OCI-LY1 (cell line): Measurements from ENCODE around the gene AANAT.
A peak's percentile ranks its signal among the peaks of the same experiment; 100 is the strongest.

Source experiments
- H2AFZ ChIP-seq: fragments of 200-600 bp; sonication (generic), shearing (Covaris generic); 2 replicates; pipeline ENCODE4 v1.6.0; 2014; ENCODE audit warnings: antibody characterized with exemption, mild to moderate bottlenecking, low read length
- H3F3A ChIP-seq: fragments of 200-600 bp; sonication (generic), shearing (Covaris generic); 2 replicates; pipeline ENCODE4 v1.6.0; 2014; ENCODE audit warnings: mild to moderate bottlenecking, antibody characterized with exemption, low read length, moderate library complexity; ENCODE audit not compliant: insufficient read depth
- H3K27ac ChIP-seq: fragments of 200-600 bp; sonication (generic); 2 replicates; pipeline ENCODE4 v1.5.1; 2014; ENCODE audit warnings: low read length, mixed run types, mild to moderate bottlenecking, low read depth; ENCODE audit not compliant: poor library complexity, severe bottlenecking
- H3K27me3 ChIP-seq: fragments of 200-600 bp; sonication (generic); 2 replicates; pipeline ENCODE4 v1.6.0; 2014; ENCODE audit warnings: antibody characterized with exemption, mild to moderate bottlenecking, low read length, moderate library complexity; ENCODE audit not compliant: insufficient read depth
- H3K36me3 ChIP-seq: fragments of 200-600 bp; sonication (generic); 2 replicates; pipeline ENCODE4 v1.6.1; 2014; ENCODE audit warnings: mild to moderate bottlenecking, antibody characterized with exemption, low read length, moderate library complexity, mixed read lengths; ENCODE audit not compliant: insufficient read depth
- H3K4me1 ChIP-seq: fragments of 200-600 bp; sonication (generic); 2 replicates; pipeline ENCODE4 v1.5.1; 2014; ENCODE audit warnings: mild to moderate bottlenecking, low read length, moderate library complexity; ENCODE audit not compliant: insufficient read depth, severe bottlenecking
- H3K4me2 ChIP-seq: fragments of 200-600 bp; sonication (generic), shearing (Covaris generic); 2 replicates; pipeline ENCODE4 v1.6.1; 2014; ENCODE audit warnings: low read length
- H3K4me3 ChIP-seq: fragments of 200-600 bp; sonication (generic); 2 replicates; pipeline ENCODE4 v1.5.1; 2014; ENCODE audit warnings: low read length, low read depth, mild to moderate bottlenecking, mixed read lengths; ENCODE audit not compliant: poor library complexity, severe bottlenecking
- H3K79me2 ChIP-seq: fragments of 200-600 bp; shearing (Covaris generic); 2 replicates; pipeline ENCODE4 v1.6.1; 2016; ENCODE audit warnings: mixed run types, low read length, mixed read lengths; ENCODE audit not compliant: insufficient read depth
- H3K9ac ChIP-seq: fragments of 200-600 bp; sonication (generic), shearing (Covaris generic); 2 replicates; pipeline ENCODE4 v1.6.1; 2014; ENCODE audit warnings: mild to moderate bottlenecking, low read length, mixed read lengths
- H3K9me2 ChIP-seq: fragments of 200-600 bp; sonication (generic), shearing (Covaris generic); 2 replicates; pipeline ENCODE4 v1.6.1; 2014; ENCODE audit warnings: low read depth, mild to moderate bottlenecking, low read length, mixed read lengths
- H3K9me3 ChIP-seq: fragments of 200-600 bp; shearing (Covaris generic); 2 replicates; pipeline ENCODE4 v1.6.1; 2014; ENCODE audit warnings: low read length, mixed read lengths
- H4K20me1 ChIP-seq: fragments of 200-600 bp; sonication (generic), shearing (Covaris generic); 2 replicates; pipeline ENCODE4 v1.6.0; 2016; ENCODE audit warnings: mild to moderate bottlenecking, low read length; ENCODE audit not compliant: insufficient read depth
- EZH2 ChIP-seq: fragments of 200-600 bp; sonication (generic), shearing (Covaris generic); IDR thresholded peaks from 2 replicates; pipeline ENCODE4 v1.8.0; 2017; ENCODE audit warnings: borderline replicate concordance, mixed run types, mild to moderate bottlenecking, antibody characterized with exemption, low read length, moderate library complexity, mixed read lengths
- TF ChIP-seq, protein P1 (sequence below): fragments of 200-600 bp; sonication (generic), shearing (Covaris generic); IDR thresholded peaks from 2 replicates; pipeline ENCODE4 v1.5.1; 2017; ENCODE audit warnings: mild to moderate bottlenecking, antibody characterized with exemption, low read length, moderate library complexity, mixed read lengths

The AANAT gene

DNA sequence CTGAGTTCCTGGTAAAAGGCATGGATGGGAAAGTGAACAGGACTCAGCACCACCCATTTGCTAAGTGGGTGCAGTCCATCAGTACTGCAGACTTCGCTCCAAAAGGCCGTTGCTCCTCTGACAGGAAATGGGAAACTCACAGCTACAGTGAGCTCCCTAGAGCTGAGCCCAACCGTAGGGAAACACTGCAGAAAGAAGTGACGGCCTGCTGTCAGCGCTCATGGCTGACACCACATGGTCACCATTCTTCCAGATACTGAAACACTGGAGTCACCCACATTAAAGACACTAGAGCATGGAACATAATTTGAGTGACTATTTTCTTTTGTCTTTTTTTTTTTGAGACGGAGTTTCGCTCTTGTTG is 46.4 kb upstream of the AANAT start:
- Histone ChIP-seq H3K4me2 (peak overlapping the region; percentile 40; the same call in 1 of the 2 replicates), H4K20me1 (no peaks in the 10 kb centered on the region), H3K27me3 (no peaks in the 10 kb centered on the region), H3K36me3 (no peaks in the 10 kb centered on the region; the same call in 1 of the 2 replicates), H3K9ac (no peak overlapping the region), H3K9me2 (no peaks in the 10 kb centered on the region), H3F3A (no peaks in the 10 kb centered on the region), H3K27ac (peak overlapping the region; percentile 68), H3K4me1 (peaks cover 43% of the 10 kb centered on the region), H3K79me2 (no peaks in the 10 kb centered on the region), H3K9me3 (no peaks in the 10 kb centered on the region), H3K4me3 (no peak overlapping the region), H2AFZ (no peak overlapping the region)
- no peak for TF ChIP-seq EZH2
- TF ChIP-seq, protein P1, sequence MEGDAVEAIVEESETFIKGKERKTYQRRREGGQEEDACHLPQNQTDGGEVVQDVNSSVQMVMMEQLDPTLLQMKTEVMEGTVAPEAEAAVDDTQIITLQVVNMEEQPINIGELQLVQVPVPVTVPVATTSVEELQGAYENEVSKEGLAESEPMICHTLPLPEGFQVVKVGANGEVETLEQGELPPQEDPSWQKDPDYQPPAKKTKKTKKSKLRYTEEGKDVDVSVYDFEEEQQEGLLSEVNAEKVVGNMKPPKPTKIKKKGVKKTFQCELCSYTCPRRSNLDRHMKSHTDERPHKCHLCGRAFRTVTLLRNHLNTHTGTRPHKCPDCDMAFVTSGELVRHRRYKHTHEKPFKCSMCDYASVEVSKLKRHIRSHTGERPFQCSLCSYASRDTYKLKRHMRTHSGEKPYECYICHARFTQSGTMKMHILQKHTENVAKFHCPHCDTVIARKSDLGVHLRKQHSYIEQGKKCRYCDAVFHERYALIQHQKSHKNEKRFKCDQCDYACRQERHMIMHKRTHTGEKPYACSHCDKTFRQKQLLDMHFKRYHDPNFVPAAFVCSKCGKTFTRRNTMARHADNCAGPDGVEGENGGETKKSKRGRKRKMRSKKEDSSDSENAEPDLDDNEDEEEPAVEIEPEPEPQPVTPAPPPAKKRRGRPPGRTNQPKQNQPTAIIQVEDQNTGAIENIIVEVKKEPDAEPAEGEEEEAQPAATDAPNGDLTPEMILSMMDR, result no peak

DNA sequence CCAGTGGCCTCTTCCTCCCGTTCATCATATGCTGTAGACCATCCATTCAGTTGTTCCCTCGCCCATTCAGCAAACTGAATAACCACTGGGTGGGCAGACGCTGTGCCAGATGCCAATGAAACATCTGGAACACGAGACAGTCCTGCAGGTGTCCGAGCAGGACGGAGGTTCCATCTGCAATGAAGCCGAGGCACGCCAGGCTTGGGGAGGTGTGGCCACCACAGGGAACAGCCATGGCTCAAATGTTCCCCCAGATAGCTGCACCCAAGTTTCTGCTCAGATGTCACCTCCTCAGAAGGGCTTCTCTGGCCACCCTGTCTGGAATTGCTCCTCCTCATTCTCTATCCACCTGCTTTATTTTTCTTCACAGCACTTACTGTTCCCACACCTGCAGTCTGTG is 45.0 kb upstream of the AANAT start:
- Histone ChIP-seq H3K4me1 (peaks cover 47% of the 10 kb centered on the region), H3K9ac (no peak overlapping the region), H3K27me3 (no peaks in the 10 kb centered on the region), H3K9me2 (no peaks in the 10 kb centered on the region), H4K20me1 (no peaks in the 10 kb centered on the region), H3K4me2 (no peak overlapping the region; the same call in 1 of the 2 replicates), H3K4me3 (no peak overlapping the region), H3K27ac (peak overlapping the region; percentile 30), H3K36me3 (no peaks in the 10 kb centered on the region; the same call in 1 of the 2 replicates), H2AFZ (no peak overlapping the region), H3K9me3 (no peaks in the 10 kb centered on the region), H3K79me2 (no peaks in the 10 kb centered on the region), H3F3A (no peaks in the 10 kb centered on the region)
- TF ChIP-seq, protein P1, result no peak
- TF ChIP-seq EZH2, result no peak

DNA sequence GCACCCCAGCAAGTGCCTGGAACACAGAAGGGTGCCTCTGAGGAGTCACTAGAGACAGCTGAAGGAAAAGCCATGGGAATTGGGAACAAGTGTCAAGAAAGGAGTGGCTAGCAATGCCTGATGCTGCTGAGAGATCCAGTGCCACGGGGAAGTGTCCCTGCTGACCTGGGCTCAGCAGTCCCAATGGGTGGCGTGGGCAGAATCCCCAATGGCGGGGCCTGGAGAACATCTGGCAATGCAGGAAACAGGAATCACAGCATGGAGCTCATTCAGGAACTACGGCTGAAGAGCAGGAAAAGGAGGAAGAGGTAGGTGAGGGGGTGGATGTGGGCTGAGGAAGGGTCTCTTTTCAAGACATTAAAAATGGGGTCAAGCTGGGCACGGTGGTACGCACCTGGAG is 44.5 kb upstream of the AANAT start:
- H4K20me1 ChIP-seq, result no peaks in the 10 kb centered on the region
- H3K4me3 ChIP-seq, result no peak overlapping the region
- no peaks in the 10 kb centered on the region for H3K27me3 ChIP-seq
- H3K9me2 ChIP-seq, result no peaks in the 10 kb centered on the region
- no peaks in the 10 kb centered on the region for H3K9me3 ChIP-seq
- H3K27ac ChIP-seq, result peak overlapping the region; percentile 30
- no peak overlapping the region for H2AFZ ChIP-seq
- no peaks in the 10 kb centered on the region; the same call in 1 of the 2 replicates for H3K36me3 ChIP-seq
- no peak for TF ChIP-seq EZH2
- TF ChIP-seq, protein P1, result no peak
- no peak overlapping the region; the same call in 1 of the 2 replicates for H3K4me2 ChIP-seq
- no peaks in the 10 kb centered on the region for H3K79me2 ChIP-seq
- no peak overlapping the region for H3K9ac ChIP-seq
- no peaks in the 10 kb centered on the region for H3F3A ChIP-seq
- peaks cover 47% of the 10 kb centered on the region for H3K4me1 ChIP-seq
